Epithelial cell of umbilical artery (primary cell): ENCODE data around the gene LPIN3. TPM values are rescaled to one million over a fixed set of nuclear protein-coding genes. Genes with fewer than 3 reads are reported as not detected.

Experiments
- total RNA-seq: library from RNA; depleted of rRNA; stranded (reverse); fragments of >200 nt; gene quantifications from 2 replicates; pipeline ENCODE4 v1.2.3, GENCODE V29; 2014

The LPIN3 gene
- 0.97 and 3.6 TPM in 2 replicates for total RNA-seq

GRCh38 chr20:41340327-41341055 lies at the start of gene LPIN3:
TSS of gene LPIN3 (plus strand) at chr20:41340821. CDS start at chr20:41345804, 4,983 bp downstream.

DNA sequence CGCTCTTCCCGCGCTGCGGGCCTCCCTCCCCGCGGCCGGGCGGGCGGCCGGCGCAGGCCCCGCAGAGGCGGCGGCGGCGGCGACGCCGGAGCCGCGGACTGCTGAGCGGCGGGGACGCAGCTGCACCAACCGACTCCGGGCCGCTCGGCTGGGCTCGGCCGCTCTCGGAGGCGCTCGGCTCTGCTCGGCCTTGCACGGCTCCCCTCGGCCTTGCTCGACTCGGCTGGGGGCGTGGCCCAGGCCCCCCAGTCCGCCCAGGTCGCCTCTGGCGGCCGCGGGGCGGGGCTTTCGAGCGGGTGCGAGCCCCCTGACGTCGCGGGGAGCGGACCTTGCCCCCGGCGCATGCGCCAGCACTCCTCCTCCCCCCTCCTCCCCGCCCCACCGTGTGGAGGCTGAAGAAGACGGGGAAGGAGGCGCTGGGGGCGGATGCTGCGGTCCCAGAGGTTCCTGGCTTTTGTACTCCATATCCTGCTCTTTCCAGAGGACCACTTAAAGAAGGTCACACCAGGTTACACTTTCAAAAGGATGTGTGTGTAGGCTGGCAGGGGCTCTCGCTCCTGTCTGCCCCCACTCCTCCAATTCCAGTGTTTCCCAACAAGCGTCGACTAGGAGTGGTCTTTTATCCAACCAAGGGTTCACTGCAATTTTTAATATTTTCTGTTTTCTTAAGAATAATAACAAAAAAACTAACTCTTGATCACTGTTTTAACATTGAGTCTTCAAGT lies 22.9 kb upstream of the LPIN3 start, which contains the start of gene ZHX3:
ZHX3 (minus strand) TSS at position 186 of the 725 bp plus-strand sequence. CDS start 112,815 bp downstream, outside the sequence.

DNA sequence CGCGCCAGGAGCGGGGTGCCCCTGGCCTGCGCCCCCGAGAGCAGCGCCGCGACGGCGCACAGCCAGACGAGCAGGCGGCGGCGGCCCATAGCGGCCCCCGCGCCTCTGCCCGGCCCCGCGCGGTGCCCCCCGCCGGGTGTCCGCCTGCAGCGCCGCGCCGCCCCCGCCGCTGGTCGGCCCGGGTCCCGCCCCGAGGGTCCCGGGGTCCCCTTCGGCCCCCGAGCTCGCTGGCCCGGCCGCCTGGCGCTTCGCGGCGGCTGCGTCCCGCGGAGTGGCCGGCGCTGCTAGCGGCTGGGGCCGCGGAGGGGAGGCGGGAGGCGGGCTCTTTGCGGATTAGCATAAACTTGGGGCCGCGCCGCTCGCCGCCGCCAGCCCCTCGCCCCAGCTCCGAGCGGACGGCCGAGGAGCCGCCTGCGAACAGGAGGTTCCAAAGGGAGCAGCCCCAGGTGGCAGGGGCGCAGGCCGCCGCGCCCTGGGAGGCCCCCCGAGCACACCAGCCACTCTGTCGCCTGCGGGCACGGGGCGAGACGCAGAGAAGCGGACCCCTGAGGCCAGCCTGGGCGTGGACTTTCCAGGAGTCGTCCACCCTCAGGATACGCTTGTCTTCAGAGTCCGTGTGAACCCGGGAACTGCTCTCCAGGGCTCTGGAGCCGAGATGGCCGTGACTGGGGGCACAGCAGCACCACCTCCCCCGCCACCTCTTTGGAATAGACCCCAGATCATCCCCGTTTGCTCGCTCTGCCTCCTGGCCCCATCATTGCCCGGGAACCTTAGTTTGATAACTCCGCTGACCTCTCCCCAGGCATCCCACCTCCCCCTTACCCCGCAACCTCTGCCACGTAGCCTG lies 26.1 kb downstream of the LPIN3 start, which contains the start of gene EMILIN3:
EMILIN3 (minus strand) TSS at position 273 of the 847 bp plus-strand sequence; CDS start at position 89, 184 bp downstream.

Other genes starting within 250 kb of the LPIN3 start
- gene PLCG1, start 203.3 kb upstream of the LPIN3 start, total RNA-seq: 87.4 and 103 TPM in 2 replicates
- gene ZHX3, start 23.1 kb upstream of the LPIN3 start, total RNA-seq: 2.6 and 4.0 TPM in 2 replicates
- under 0.01 TPM in 1 of 2 replicates, not detected in the other for gene EMILIN3, start 26.0 kb downstream of the LPIN3 start, total RNA-seq